ENCODE data around the gene BMI1. TPM values are rescaled to one million over a fixed set of nuclear protein-coding genes. Genes with fewer than 3 reads are reported as not detected.

The BMI1 gene
- total RNA-seq, 1 experiment from 2014 or later: 3.4 TPM

DNA sequence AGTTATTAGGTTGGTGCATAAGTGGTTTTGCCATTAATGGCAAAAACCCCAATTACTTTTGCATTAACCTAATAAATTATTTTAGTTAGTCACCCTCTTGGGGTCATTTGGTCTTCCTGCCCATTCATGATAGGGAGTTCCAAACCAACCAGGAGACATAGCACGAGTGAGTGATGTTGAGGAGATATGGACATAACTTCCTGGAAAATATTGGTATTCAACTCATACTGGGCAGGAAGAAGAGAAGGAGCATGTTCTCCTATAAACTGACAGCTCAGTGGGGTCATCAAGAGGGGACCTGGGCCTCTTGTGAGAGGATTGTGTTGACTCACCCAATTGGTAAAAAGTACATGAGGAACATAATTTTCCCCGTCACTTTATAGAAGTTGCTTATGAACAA is 48.1 kb downstream of the BMI1 start (continued):
- no peak for TF ChIP-seq ZNF138 (CRISPR knock-in tag; conservative IDR thresholded peaks at IDR 0.05)
- TF ChIP-seq, protein P1, sequence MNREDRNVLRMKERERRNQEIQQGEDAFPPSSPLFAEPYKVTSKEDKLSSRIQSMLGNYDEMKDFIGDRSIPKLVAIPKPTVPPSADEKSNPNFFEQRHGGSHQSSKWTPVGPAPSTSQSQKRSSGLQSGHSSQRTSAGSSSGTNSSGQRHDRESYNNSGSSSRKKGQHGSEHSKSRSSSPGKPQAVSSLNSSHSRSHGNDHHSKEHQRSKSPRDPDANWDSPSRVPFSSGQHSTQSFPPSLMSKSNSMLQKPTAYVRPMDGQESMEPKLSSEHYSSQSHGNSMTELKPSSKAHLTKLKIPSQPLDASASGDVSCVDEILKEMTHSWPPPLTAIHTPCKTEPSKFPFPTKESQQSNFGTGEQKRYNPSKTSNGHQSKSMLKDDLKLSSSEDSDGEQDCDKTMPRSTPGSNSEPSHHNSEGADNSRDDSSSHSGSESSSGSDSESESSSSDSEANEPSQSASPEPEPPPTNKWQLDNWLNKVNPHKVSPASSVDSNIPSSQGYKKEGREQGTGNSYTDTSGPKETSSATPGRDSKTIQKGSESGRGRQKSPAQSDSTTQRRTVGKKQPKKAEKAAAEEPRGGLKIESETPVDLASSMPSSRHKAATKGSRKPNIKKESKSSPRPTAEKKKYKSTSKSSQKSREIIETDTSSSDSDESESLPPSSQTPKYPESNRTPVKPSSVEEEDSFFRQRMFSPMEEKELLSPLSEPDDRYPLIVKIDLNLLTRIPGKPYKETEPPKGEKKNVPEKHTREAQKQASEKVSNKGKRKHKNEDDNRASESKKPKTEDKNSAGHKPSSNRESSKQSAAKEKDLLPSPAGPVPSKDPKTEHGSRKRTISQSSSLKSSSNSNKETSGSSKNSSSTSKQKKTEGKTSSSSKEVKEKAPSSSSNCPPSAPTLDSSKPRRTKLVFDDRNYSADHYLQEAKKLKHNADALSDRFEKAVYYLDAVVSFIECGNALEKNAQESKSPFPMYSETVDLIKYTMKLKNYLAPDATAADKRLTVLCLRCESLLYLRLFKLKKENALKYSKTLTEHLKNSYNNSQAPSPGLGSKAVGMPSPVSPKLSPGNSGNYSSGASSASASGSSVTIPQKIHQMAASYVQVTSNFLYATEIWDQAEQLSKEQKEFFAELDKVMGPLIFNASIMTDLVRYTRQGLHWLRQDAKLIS (CRISPR knock-in tag; IDR thresholded peaks at IDR 0.05; ENCODE audit: borderline replicate concordance): no peak
- no peak for TF ChIP-seq RELA (CRISPR knock-in tag; IDR thresholded peaks at IDR 0.05; ENCODE audit: borderline replicate concordance)
- TF ChIP-seq ZNF423 (CRISPR knock-in tag; IDR thresholded peaks at IDR 0.05): no peak
- TF ChIP-seq GTF2I (CRISPR knock-in tag; conservative IDR thresholded peaks at IDR 0.05): no peak
- TF ChIP-seq, protein P2, sequence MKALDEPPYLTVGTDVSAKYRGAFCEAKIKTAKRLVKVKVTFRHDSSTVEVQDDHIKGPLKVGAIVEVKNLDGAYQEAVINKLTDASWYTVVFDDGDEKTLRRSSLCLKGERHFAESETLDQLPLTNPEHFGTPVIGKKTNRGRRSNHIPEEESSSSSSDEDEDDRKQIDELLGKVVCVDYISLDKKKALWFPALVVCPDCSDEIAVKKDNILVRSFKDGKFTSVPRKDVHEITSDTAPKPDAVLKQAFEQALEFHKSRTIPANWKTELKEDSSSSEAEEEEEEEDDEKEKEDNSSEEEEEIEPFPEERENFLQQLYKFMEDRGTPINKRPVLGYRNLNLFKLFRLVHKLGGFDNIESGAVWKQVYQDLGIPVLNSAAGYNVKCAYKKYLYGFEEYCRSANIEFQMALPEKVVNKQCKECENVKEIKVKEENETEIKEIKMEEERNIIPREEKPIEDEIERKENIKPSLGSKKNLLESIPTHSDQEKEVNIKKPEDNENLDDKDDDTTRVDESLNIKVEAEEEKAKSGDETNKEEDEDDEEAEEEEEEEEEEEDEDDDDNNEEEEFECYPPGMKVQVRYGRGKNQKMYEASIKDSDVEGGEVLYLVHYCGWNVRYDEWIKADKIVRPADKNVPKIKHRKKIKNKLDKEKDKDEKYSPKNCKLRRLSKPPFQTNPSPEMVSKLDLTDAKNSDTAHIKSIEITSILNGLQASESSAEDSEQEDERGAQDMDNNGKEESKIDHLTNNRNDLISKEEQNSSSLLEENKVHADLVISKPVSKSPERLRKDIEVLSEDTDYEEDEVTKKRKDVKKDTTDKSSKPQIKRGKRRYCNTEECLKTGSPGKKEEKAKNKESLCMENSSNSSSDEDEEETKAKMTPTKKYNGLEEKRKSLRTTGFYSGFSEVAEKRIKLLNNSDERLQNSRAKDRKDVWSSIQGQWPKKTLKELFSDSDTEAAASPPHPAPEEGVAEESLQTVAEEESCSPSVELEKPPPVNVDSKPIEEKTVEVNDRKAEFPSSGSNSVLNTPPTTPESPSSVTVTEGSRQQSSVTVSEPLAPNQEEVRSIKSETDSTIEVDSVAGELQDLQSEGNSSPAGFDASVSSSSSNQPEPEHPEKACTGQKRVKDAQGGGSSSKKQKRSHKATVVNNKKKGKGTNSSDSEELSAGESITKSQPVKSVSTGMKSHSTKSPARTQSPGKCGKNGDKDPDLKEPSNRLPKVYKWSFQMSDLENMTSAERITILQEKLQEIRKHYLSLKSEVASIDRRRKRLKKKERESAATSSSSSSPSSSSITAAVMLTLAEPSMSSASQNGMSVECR (CRISPR knock-in tag; IDR thresholded peaks at IDR 0.05; ENCODE audit: borderline replicate concordance): no peak

DNA sequence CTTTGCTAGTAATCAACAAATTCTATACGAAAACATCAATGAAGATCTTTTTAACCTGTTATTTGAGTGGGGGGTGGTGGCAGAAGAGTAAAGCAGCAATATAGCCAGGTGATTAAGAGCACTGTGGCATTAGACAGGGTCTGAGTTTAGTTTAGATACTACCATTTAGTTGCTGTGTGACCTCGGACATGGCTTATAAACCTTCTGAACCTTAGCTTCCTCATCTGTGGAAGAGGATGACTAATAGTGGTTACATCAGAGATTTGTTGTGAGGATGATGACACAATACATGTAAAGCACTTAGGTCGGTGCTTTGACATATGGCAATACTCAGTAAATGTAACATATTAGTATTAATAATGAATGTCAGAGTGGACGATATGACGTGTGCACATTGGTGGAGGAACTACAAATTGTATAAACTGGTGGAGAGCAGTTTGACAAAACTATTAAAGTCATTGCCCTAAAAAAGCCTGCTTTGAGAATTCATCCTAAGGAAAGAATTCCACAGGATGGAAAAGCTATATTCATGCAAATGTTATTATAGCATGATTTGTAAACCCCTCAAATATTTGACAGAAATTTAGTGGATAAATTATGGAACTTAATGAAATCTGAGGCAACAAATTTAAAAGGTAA is 48.7 kb downstream of the BMI1 start:
- ChIA-PET CTCF (no interaction called here), POLR2A (no interaction called here)
- no peaks in the 10 kb centered on the region for H3K36me3 Mint-ChIP-seq

More for the DNA sequence above, 48.7 kb downstream of the BMI1 start:
- H3K27ac Mint-ChIP-seq: no peak overlapping the region
- H3K27me3 Mint-ChIP-seq (ENCODE audit: low read depth): no peaks in the 10 kb centered on the region
- ATAC-seq (no peak), DNase-seq (ENCODE audit: low spot score) (no peak)
- no peaks in the 10 kb centered on the region for H3K9me3 Mint-ChIP-seq
- TF ChIP-seq ELF4 (CRISPR knock-in tag; IDR thresholded peaks at IDR 0.05; ENCODE audit: low read depth) (no peak), IRF2 (CRISPR knock-in tag; IDR thresholded peaks at IDR 0.05; ENCODE audit: borderline replicate concordance, low read depth) (no peak), ZNF219 (CRISPR knock-in tag; IDR thresholded peaks at IDR 0.05; ENCODE audit: borderline replicate concordance) (no peak), ZBTB21 (CRISPR knock-in tag; IDR thresholded peaks at IDR 0.05; ENCODE audit: borderline replicate concordance) (no peak), FOXK1 (CRISPR knock-in tag; IDR thresholded peaks at IDR 0.05) (no peak), ZNF232 (CRISPR knock-in tag; IDR thresholded peaks at IDR 0.05) (no peak), CREB1 (CRISPR knock-in tag; IDR thresholded peaks at IDR 0.05) (no peak)
- TF ChIP-seq, protein P3, sequence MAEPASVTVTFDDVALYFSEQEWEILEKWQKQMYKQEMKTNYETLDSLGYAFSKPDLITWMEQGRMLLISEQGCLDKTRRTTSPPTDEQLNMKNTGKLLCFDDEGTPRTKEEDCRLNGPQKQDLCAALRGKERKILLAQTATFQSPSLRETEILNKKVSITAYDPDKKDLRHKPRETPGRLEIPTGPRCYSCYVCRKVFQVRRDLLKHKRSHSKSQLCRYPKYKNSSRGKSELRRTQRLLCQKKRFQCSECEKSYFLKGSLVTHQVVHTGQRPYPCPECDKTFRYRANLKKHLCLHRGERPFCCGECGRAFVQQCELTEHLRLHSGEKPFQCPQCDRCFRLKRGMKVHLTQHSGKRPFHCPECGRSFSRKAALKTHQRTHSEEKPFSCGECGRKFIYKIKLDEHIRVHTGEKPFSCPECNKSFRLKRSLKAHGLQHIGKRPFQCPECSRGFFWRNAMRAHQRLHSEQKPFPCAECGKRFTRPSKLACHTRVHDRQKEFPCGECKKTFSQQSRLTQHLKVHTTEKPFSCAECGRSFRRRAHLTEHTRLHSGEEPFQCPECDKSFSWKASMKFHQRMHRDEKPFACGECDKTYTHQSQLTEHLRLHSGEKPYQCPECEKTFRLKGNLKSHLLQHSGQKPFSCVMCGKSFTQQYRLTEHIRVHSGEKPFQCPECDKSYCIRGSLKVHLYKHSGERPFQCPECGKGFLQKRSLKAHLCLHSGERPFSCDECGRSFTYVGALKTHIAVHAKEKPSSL (CRISPR knock-in tag; conservative IDR thresholded peaks at IDR 0.05): no peak
- TF ChIP-seq, protein P4, sequence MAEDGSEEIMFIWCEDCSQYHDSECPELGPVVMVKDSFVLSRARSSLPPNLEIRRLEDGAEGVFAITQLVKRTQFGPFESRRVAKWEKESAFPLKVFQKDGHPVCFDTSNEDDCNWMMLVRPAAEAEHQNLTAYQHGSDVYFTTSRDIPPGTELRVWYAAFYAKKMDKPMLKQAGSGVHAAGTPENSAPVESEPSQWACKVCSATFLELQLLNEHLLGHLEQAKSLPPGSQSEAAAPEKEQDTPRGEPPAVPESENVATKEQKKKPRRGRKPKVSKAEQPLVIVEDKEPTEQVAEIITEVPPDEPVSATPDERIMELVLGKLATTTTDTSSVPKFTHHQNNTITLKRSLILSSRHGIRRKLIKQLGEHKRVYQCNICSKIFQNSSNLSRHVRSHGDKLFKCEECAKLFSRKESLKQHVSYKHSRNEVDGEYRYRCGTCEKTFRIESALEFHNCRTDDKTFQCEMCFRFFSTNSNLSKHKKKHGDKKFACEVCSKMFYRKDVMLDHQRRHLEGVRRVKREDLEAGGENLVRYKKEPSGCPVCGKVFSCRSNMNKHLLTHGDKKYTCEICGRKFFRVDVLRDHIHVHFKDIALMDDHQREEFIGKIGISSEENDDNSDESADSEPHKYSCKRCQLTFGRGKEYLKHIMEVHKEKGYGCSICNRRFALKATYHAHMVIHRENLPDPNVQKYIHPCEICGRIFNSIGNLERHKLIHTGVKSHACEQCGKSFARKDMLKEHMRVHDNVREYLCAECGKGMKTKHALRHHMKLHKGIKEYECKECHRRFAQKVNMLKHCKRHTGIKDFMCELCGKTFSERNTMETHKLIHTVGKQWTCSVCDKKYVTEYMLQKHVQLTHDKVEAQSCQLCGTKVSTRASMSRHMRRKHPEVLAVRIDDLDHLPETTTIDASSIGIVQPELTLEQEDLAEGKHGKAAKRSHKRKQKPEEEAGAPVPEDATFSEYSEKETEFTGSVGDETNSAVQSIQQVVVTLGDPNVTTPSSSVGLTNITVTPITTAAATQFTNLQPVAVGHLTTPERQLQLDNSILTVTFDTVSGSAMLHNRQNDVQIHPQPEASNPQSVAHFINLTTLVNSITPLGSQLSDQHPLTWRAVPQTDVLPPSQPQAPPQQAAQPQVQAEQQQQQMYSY (CRISPR knock-in tag; IDR thresholded peaks at IDR 0.05): no peak
- TF ChIP-seq, protein P5, sequence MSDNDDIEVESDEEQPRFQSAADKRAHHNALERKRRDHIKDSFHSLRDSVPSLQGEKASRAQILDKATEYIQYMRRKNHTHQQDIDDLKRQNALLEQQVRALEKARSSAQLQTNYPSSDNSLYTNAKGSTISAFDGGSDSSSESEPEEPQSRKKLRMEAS (CRISPR knock-in tag; IDR thresholded peaks at IDR 0.05): no peak
- TF ChIP-seq, protein P6, sequence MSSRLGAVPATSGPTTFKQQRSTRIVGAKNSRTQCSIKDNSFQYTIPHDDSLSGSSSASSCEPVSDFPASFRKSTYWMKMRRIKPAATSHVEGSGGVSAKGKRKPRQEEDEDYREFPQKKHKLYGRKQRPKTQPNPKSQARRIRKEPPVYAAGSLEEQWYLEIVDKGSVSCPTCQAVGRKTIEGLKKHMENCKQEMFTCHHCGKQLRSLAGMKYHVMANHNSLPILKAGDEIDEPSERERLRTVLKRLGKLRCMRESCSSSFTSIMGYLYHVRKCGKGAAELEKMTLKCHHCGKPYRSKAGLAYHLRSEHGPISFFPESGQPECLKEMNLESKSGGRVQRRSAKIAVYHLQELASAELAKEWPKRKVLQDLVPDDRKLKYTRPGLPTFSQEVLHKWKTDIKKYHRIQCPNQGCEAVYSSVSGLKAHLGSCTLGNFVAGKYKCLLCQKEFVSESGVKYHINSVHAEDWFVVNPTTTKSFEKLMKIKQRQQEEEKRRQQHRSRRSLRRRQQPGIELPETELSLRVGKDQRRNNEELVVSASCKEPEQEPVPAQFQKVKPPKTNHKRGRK (CRISPR knock-in tag; IDR thresholded peaks at IDR 0.05; ENCODE audit: borderline replicate concordance): no peak
- H3K4me3 Mint-ChIP-seq: no peak overlapping the region
- no peaks in the 10 kb centered on the region for H3K4me1 Mint-ChIP-seq
